OCI-LY1 (cell line): ENCODE measurements around the gene LGALS9C.
"Not testable (repeated sequence)": the region's sequence is repeated elsewhere in the genome, so short reads cannot be mapped to it uniquely, and the experiment has no call there.

Experiments
- H2AFZ ChIP-seq: fragments of 200-600 bp; sonication (generic), shearing (Covaris generic); 2 replicates; pipeline ENCODE4 v1.6.0; 2014; ENCODE audit warnings: antibody characterized with exemption, mild to moderate bottlenecking, low read length
- H3F3A ChIP-seq: fragments of 200-600 bp; sonication (generic), shearing (Covaris generic); 2 replicates; pipeline ENCODE4 v1.6.0; 2014; ENCODE audit warnings: mild to moderate bottlenecking, antibody characterized with exemption, low read length, moderate library complexity; ENCODE audit not compliant: insufficient read depth
- H3K27ac ChIP-seq: fragments of 200-600 bp; sonication (generic); 2 replicates; pipeline ENCODE4 v1.5.1; 2014; ENCODE audit warnings: low read length, mixed run types, mild to moderate bottlenecking, low read depth; ENCODE audit not compliant: poor library complexity, severe bottlenecking
- H3K27me3 ChIP-seq: fragments of 200-600 bp; sonication (generic); 2 replicates; pipeline ENCODE4 v1.6.0; 2014; ENCODE audit warnings: antibody characterized with exemption, mild to moderate bottlenecking, low read length, moderate library complexity; ENCODE audit not compliant: insufficient read depth
- H3K36me3 ChIP-seq: fragments of 200-600 bp; sonication (generic); 2 replicates; pipeline ENCODE4 v1.6.1; 2014; ENCODE audit warnings: mild to moderate bottlenecking, antibody characterized with exemption, low read length, moderate library complexity, mixed read lengths; ENCODE audit not compliant: insufficient read depth
- H3K4me1 ChIP-seq: fragments of 200-600 bp; sonication (generic); 2 replicates; pipeline ENCODE4 v1.5.1; 2014; ENCODE audit warnings: mild to moderate bottlenecking, low read length, moderate library complexity; ENCODE audit not compliant: insufficient read depth, severe bottlenecking
- H3K4me2 ChIP-seq: fragments of 200-600 bp; sonication (generic), shearing (Covaris generic); 2 replicates; pipeline ENCODE4 v1.6.1; 2014; ENCODE audit warnings: low read length
- H3K4me3 ChIP-seq: fragments of 200-600 bp; sonication (generic); 2 replicates; pipeline ENCODE4 v1.5.1; 2014; ENCODE audit warnings: low read length, low read depth, mild to moderate bottlenecking, mixed read lengths; ENCODE audit not compliant: poor library complexity, severe bottlenecking
- H3K79me2 ChIP-seq: fragments of 200-600 bp; shearing (Covaris generic); 2 replicates; pipeline ENCODE4 v1.6.1; 2016; ENCODE audit warnings: mixed run types, low read length, mixed read lengths; ENCODE audit not compliant: insufficient read depth
- H3K9ac ChIP-seq: fragments of 200-600 bp; sonication (generic), shearing (Covaris generic); 2 replicates; pipeline ENCODE4 v1.6.1; 2014; ENCODE audit warnings: mild to moderate bottlenecking, low read length, mixed read lengths
- H3K9me2 ChIP-seq: fragments of 200-600 bp; sonication (generic), shearing (Covaris generic); 2 replicates; pipeline ENCODE4 v1.6.1; 2014; ENCODE audit warnings: low read depth, mild to moderate bottlenecking, low read length, mixed read lengths
- H3K9me3 ChIP-seq: fragments of 200-600 bp; shearing (Covaris generic); 2 replicates; pipeline ENCODE4 v1.6.1; 2014; ENCODE audit warnings: low read length, mixed read lengths
- H4K20me1 ChIP-seq: fragments of 200-600 bp; sonication (generic), shearing (Covaris generic); 2 replicates; pipeline ENCODE4 v1.6.0; 2016; ENCODE audit warnings: mild to moderate bottlenecking, low read length; ENCODE audit not compliant: insufficient read depth

Gene LGALS9C

DNA sequence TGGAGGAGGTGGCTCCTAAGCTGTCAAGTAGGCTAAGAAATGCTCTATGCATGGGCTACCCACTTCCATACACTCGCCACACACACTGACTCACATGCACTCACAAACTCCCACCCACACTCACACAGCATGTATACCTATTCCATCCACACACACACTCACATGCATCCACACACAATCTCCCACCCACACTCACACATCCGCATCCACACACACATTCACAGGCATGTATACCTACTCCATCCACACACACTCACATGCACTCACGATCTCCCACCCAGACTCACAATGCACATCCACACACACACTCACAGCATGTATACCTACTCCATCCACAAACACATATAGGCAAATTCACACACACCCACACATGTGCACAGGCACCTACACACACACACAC is 32.1 kb downstream of the LGALS9C start:
- not testable (repeated sequence) for H3K79me2 ChIP-seq, H3K9me3 ChIP-seq, H4K20me1 ChIP-seq, H3F3A ChIP-seq, H3K4me3 ChIP-seq, H3K4me2 ChIP-seq, H3K9ac ChIP-seq, H3K4me1 ChIP-seq, H3K27me3 ChIP-seq, H3K36me3 ChIP-seq, H2AFZ ChIP-seq, H3K27ac ChIP-seq, H3K9me2 ChIP-seq

DNA sequence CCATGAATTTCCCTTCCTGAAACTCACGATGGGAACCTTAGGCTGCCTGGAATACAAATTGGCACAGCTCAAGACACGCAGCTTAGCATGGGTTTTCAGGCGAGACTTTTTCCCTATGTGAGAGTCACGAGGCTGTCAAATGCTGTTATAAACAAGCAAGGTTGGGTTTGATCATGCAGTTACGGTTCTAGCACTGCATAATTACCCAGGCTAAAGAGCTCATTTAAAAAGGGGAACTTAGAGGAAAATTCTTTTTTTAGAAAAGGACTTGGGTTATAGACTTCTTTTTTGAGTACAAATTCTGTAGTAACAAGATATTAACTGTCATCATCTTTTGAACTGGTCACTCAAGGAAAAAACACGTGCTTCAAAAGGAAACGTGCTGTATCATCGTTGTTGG is 44.5 kb downstream of the LGALS9C start:
- H3F3A ChIP-seq, H3K9ac ChIP-seq, H3K4me1 ChIP-seq, H3K9me3 ChIP-seq, H3K4me2 ChIP-seq, H3K4me3 ChIP-seq, H2AFZ ChIP-seq, H4K20me1 ChIP-seq, H3K27ac ChIP-seq, H3K27me3 ChIP-seq, H3K9me2 ChIP-seq, H3K79me2 ChIP-seq, H3K36me3 ChIP-seq: not testable (repeated sequence)

DNA sequence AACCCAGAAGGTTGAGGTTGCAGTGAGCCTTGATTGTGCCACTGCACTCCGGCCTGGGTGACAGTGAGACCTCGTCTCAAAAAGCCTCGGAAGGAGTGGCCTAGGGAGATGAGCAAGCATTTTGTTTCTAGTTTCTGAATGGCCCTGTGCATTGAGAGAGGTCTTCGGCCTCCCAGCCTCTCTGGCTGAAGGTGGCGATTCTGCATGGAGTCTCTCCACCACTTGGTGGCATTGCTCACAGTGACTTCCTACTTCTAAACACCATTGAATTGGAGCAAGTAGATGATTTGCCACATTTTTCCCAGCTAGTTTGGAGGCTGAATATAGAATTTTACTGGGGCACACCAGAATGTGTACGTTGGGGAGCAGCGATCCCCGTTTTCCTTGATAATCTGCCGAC is 48.4 kb downstream of the LGALS9C start:
- H3K27ac ChIP-seq, H3K4me2 ChIP-seq, H3K27me3 ChIP-seq, H3K9me2 ChIP-seq, H2AFZ ChIP-seq, H3K9ac ChIP-seq, H3K9me3 ChIP-seq, H3K36me3 ChIP-seq, H3K79me2 ChIP-seq, H3K4me1 ChIP-seq, H3F3A ChIP-seq, H4K20me1 ChIP-seq, H3K4me3 ChIP-seq: not testable (repeated sequence)

DNA sequence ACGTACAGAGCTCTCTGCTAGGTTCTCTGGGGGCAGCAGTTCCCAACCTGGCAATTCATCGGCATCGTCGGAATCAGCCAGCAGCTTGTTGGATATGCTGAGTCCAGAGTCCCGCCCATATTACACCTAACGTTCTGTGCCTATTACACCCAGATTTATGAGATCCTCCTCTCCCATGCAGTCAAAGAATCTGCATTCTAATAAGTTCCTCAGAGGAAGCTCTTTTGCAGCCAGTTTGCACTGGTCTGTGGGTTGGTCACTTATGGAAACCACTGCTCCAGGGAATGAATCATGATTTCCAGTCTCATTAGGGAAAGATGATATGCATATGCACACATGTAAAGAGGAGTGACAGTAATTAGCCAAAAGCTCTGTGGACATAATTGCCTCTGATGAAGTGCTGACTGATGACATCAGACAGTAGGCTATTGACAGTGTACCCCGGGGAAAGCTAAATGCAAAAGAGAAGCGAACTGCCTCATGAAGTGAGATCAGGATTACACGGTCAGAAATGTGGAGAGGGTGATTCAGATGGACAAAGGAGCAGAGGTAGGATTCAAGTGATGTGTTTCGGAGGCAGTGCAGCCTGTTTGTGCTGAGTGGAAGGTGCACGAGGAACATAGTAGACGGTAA is 49.7 kb downstream of the LGALS9C start:
- H3K36me3 ChIP-seq, H3F3A ChIP-seq, H3K4me3 ChIP-seq, H3K79me2 ChIP-seq, H4K20me1 ChIP-seq, H2AFZ ChIP-seq, H3K4me2 ChIP-seq, H3K4me1 ChIP-seq, H3K27ac ChIP-seq, H3K9me2 ChIP-seq, H3K9me3 ChIP-seq, H3K9ac ChIP-seq, H3K27me3 ChIP-seq: not testable (repeated sequence)

- not testable (repeated sequence) for H4K20me1 ChIP-seq, H3K9me2 ChIP-seq, H2AFZ ChIP-seq, H3F3A ChIP-seq, H3K4me3 ChIP-seq, H3K9me3 ChIP-seq, H3K27me3 ChIP-seq, H3K27ac ChIP-seq, H3K4me2 ChIP-seq, H3K4me1 ChIP-seq, H3K79me2 ChIP-seq, H3K36me3 ChIP-seq, H3K9ac ChIP-seq
These were observed 50.8 kb downstream of the LGALS9C start for GRCh38 chr17:18527354-18527753.

GRCh38 chr17:18528435-18528834 is 51.8 kb downstream of the LGALS9C start:
- not testable (repeated sequence) for H3K36me3 ChIP-seq, H3K9me3 ChIP-seq, H3K27me3 ChIP-seq, H3K4me1 ChIP-seq, H3K9me2 ChIP-seq, H4K20me1 ChIP-seq, H3K4me2 ChIP-seq, H3K9ac ChIP-seq, H3K4me3 ChIP-seq, H3K79me2 ChIP-seq, H2AFZ ChIP-seq, H3F3A ChIP-seq, H3K27ac ChIP-seq

GRCh38 chr17:18528899-18529500 is 52.4 kb downstream of the LGALS9C start:
- H3K9me2 ChIP-seq, H2AFZ ChIP-seq, H3K27me3 ChIP-seq, H3K36me3 ChIP-seq, H3K9me3 ChIP-seq, H4K20me1 ChIP-seq, H3K4me2 ChIP-seq, H3F3A ChIP-seq, H3K27ac ChIP-seq, H3K4me1 ChIP-seq, H3K4me3 ChIP-seq, H3K79me2 ChIP-seq, H3K9ac ChIP-seq: not testable (repeated sequence)

- not testable (repeated sequence) for H3K9me2 ChIP-seq, H3K4me2 ChIP-seq, H3K27me3 ChIP-seq, H3K9ac ChIP-seq, H3K4me3 ChIP-seq, H4K20me1 ChIP-seq, H3F3A ChIP-seq, H3K79me2 ChIP-seq, H3K4me1 ChIP-seq, H3K27ac ChIP-seq, H3K36me3 ChIP-seq, H3K9me3 ChIP-seq, H2AFZ ChIP-seq
These were observed 53.8 kb downstream of the LGALS9C start for GRCh38 chr17:18530405-18530804.
